ENCODE measurements around the gene FIGNL1. TPM values are rescaled to one million over a fixed set of nuclear protein-coding genes. Genes with fewer than 3 reads are reported as not detected.

Gene FIGNL1
- total and polyA plus RNA-seq, 2 donors from 2014 or later = 2.4 to 5.8 TPM

DNA sequence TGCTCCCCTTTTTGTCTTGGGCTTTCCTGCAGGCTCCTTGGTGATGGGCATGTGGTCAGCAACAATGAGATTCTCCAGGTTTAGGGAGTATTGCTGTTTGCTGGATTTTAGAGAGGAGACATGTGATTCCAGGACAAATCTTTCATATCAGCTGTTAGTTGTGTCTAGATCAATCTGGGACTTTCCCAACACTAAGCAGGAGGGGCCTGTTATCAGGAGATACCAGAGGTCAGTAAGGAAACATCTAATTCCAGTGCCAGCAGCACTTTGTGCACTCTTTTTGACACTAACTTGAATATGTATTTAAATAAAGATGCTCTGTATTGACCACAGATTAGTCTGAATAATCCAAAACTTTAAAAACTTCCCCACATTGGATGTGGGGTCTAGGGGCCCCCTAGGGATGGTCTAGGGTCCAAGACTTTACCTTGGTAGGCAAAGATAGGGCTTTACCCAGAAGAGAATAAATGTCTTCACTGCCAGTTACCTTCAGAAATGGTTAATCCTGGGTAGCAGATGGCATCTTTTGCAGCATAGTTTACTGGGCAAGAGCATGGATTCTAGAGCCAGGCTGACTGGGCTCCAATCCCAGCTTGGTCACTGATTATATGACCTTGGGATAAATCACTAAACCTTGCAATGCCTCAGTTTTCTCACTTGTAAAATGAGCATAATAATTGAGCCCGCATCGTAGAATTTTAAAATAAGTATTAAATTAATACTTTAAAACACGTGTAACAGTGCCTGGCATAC, 6.4 kb upstream of the FIGNL1 start:
- DNase-seq = no peak
- H3K36me3 ChIP-seq (ENCODE audit: control insufficient read depth in 2 of 3, insufficient read depth in 3 of 3, low read length in 3 of 3) = no peaks in the 10 kb centered on the region
- no peak for FAIRE-seq
- TF ChIP-seq, protein P1, sequence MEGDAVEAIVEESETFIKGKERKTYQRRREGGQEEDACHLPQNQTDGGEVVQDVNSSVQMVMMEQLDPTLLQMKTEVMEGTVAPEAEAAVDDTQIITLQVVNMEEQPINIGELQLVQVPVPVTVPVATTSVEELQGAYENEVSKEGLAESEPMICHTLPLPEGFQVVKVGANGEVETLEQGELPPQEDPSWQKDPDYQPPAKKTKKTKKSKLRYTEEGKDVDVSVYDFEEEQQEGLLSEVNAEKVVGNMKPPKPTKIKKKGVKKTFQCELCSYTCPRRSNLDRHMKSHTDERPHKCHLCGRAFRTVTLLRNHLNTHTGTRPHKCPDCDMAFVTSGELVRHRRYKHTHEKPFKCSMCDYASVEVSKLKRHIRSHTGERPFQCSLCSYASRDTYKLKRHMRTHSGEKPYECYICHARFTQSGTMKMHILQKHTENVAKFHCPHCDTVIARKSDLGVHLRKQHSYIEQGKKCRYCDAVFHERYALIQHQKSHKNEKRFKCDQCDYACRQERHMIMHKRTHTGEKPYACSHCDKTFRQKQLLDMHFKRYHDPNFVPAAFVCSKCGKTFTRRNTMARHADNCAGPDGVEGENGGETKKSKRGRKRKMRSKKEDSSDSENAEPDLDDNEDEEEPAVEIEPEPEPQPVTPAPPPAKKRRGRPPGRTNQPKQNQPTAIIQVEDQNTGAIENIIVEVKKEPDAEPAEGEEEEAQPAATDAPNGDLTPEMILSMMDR (IDR thresholded peaks at IDR 0.05; ENCODE audit: borderline replicate concordance, extremely low read depth, insufficient read depth) = no peak
- no peak overlapping the region for H3K4me3 ChIP-seq (ENCODE audit: low read length in 3 of 3)
- H3K27ac ChIP-seq (ENCODE audit: low read depth in 2 of 2, low read length in 2 of 2) = no peak overlapping the region
- H3K9ac ChIP-seq (ENCODE audit: low read length in 3 of 3) = no peak overlapping the region
- intact Hi-C loops (cut with DNase I) = no loop called here
- no peaks in the 10 kb centered on the region for H3K4me1 ChIP-seq (ENCODE audit: control insufficient read depth in 2 of 3, insufficient read depth in 2 of 3, low read depth in 1 of 3, low read length in 3 of 3)
- H3K27me3 ChIP-seq (ENCODE audit: control insufficient read depth, insufficient read depth, low read length) = no peaks in the 10 kb centered on the region
- H3K9me3 ChIP-seq (ENCODE audit: control insufficient read depth in 2 of 3, insufficient read depth in 1 of 3, low read length in 3 of 3) = no peaks in the 10 kb centered on the region

DNA sequence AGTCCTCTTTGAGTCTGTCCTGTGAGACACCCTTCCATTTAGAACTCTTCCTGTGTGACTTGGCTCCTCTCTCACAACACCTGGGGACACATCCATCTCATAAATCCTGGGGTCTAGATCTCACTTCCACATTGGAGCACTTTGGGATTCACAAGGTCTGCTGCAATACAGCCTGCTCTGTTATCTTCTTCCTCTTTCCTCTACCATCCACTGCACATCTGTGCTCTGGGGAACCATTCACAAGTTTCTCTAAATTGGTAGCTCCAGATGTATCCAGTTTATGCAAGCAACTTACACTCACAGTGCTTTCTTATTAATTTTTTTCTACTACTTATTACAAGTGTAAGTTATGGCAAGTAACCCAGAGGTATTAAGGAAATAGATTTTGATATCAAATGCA, 5.5 kb upstream of the FIGNL1 start:
- H3K27me3 ChIP-seq (ENCODE audit: control insufficient read depth, insufficient read depth, low read length) = no peaks in the 10 kb centered on the region
- no peak for FAIRE-seq
- no peak overlapping the region for H3K9ac ChIP-seq (ENCODE audit: low read length in 3 of 3)
- intact Hi-C loops (cut with DNase I) = no loop called here
- no peak overlapping the region for H3K4me3 ChIP-seq (ENCODE audit: low read length in 3 of 3)
- no peak for DNase-seq
- H3K36me3 ChIP-seq (ENCODE audit: control insufficient read depth in 2 of 3, insufficient read depth in 3 of 3, low read length in 3 of 3) = no peaks in the 10 kb centered on the region
- no peak overlapping the region for H3K27ac ChIP-seq (ENCODE audit: low read depth in 2 of 2, low read length in 2 of 2)
- TF ChIP-seq, protein P1 (IDR thresholded peaks at IDR 0.05; ENCODE audit: borderline replicate concordance, extremely low read depth, insufficient read depth) = no peak
- no peaks in the 10 kb centered on the region for H3K9me3 ChIP-seq (ENCODE audit: control insufficient read depth in 2 of 3, insufficient read depth in 1 of 3, low read length in 3 of 3)
- peaks cover 0 to 3% (median 0%) of the 10 kb centered on the region in 3 donors for H3K4me1 ChIP-seq (ENCODE audit: control insufficient read depth in 2 of 3, insufficient read depth in 2 of 3, low read depth in 1 of 3, low read length in 3 of 3)

DNA sequence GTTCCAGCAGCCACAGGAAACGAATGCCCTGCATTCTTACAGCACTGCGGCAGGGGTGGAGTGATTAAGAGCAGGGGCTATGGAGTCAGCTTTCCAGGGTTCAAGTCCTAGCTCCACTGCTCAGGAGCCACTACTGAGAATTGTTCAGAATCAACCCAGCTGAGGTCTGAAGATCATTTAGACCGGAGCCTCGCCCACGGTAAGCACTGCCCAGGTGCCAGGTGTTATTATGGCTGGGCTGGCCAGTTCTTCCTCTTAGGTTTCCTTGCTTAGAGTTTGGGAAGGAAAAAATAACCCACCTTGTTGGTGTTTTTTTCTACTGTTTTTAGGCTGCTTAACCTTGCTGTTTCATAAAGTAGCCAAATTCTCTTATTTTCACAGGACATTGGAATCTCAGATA, 4.8 kb upstream of the FIGNL1 start:
- no peak for FAIRE-seq
- H3K27me3 ChIP-seq (ENCODE audit: control insufficient read depth, insufficient read depth, low read length) = no peaks in the 10 kb centered on the region
- H3K9ac ChIP-seq (ENCODE audit: low read length in 3 of 3) = no peak overlapping the region
- no peaks in the 10 kb centered on the region for H3K9me3 ChIP-seq (ENCODE audit: control insufficient read depth in 2 of 3, insufficient read depth in 1 of 3, low read length in 3 of 3)
- no peaks in the 10 kb centered on the region for H3K36me3 ChIP-seq (ENCODE audit: control insufficient read depth in 2 of 3, insufficient read depth in 3 of 3, low read length in 3 of 3)
- no peak overlapping the region for H3K27ac ChIP-seq (ENCODE audit: low read depth in 2 of 2, low read length in 2 of 2)
- peaks cover 0 to 3% (median 0%) of the 10 kb centered on the region in 3 donors for H3K4me1 ChIP-seq (ENCODE audit: control insufficient read depth in 2 of 3, insufficient read depth in 2 of 3, low read depth in 1 of 3, low read length in 3 of 3)
- DNase-seq = no peak
- intact Hi-C loops (cut with DNase I) = no loop called here
- TF ChIP-seq, protein P1 (IDR thresholded peaks at IDR 0.05; ENCODE audit: borderline replicate concordance, extremely low read depth, insufficient read depth) = no peak
- no peak overlapping the region for H3K4me3 ChIP-seq (ENCODE audit: low read length in 3 of 3)

Measured in kidney (tissue), 14 donors.